ENCODE results near the gene INHBE.

Gene INHBE

DNA sequence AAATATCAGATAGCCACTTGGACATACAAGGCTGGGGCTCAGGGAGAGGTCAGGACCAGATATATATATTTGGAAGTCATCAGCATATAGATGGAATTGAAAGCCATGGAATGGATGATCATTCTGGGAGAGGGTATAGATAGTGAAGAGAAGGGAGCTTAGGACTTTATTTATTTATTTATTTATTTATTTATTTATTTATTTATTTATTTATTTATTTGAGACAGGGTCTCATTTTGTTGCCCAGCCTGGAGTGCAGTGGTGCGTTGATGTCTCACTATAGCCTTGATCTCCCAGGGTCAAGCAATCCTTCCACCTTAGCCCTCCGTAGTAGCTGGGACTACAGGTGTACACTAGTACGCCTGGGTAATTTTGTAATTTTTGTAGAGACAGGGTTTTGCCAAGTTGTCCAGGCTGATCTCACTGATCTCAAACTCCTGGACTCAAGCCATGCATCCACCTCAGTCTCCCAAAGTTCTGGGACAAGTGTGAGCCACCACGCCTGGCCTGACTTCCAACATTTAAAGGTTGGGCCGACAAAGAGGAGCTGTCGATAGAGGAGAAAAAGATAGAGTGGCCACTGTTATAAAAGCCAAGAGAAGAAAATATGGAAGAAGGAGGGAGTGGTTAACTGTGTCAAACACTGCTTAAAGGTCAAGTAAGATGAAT lies 8.7 kb upstream of the INHBE start (continued):
- TF ChIP-seq ZNF530 (tag by site-specific recombination; IDR thresholded peaks at IDR 0.05; ENCODE audit: low read depth) (peak; percentile 75; the same call in 1 of the 2 replicates), ZNF610 (tag by site-specific recombination; IDR thresholded peaks at IDR 0.05; ENCODE audit: borderline replicate concordance) (no peak), ZNF19 (tag by site-specific recombination; IDR thresholded peaks at IDR 0.05; ENCODE audit: low read depth) (peak; percentile 70; the same call in 1 of the 2 replicates), ZNF24 (tag by site-specific recombination; IDR thresholded peaks at IDR 0.05) (no peak), ZBTB21 (tag by site-specific recombination; IDR thresholded peaks at IDR 0.05) (peak; percentile 69), ZNF791 (tag by site-specific recombination; IDR thresholded peaks at IDR 0.05) (peak; percentile 74; the same call in 1 of the 2 replicates), ZNF292 (tag by site-specific recombination; IDR thresholded peaks at IDR 0.05; ENCODE audit: borderline replicate concordance, low read depth) (peak; percentile 66; the same call in 1 of the 2 replicates), MYNN (tag by site-specific recombination; IDR thresholded peaks at IDR 0.05; ENCODE audit: borderline replicate concordance) (peak; percentile 18; the same call in 1 of the 2 replicates), BCL11B (tag by site-specific recombination; IDR thresholded peaks at IDR 0.05; ENCODE audit: low read depth) (0 out of 2 replicates have a peak, but pooled peaks have one; percentile 43), ZNF23 (tag by site-specific recombination; IDR thresholded peaks at IDR 0.05; ENCODE audit: borderline replicate concordance) (0 out of 2 replicates have a peak, but pooled peaks have one; percentile 8), ZNF266 (tag by site-specific recombination; IDR thresholded peaks at IDR 0.05; ENCODE audit: low read depth) (peak; percentile 81; the same call in 1 of the 2 replicates), RBAK (tag by site-specific recombination; IDR thresholded peaks at IDR 0.05) (no peak), PRDM1 (tag by site-specific recombination; IDR thresholded peaks at IDR 0.05) (no peak), ZNF629 (tag by site-specific recombination; IDR thresholded peaks at IDR 0.05) (peak; percentile 40; the same call in 1 of the 2 replicates), ZNF239 (tag by site-specific recombination; IDR thresholded peaks at IDR 0.05) (no peak), ZBTB1 (tag by site-specific recombination; IDR thresholded peaks at IDR 0.05) (0 out of 2 replicates have a peak, but pooled peaks have one; percentile 36), ZNF112 (tag by site-specific recombination; IDR thresholded peaks at IDR 0.05) (no peak), ZNF514 (tag by site-specific recombination; IDR thresholded peaks at IDR 0.05) (0 out of 2 replicates have a peak, but pooled peaks have one; percentile 69), YY1 (tag by site-specific recombination; IDR thresholded peaks at IDR 0.05) (no peak), MZF1 (tag by site-specific recombination; IDR thresholded peaks at IDR 0.05; ENCODE audit: borderline replicate concordance) (peak; percentile 49; the same call in 1 of the 2 replicates), ZNF658 (tag by site-specific recombination; IDR thresholded peaks at IDR 0.05) (no peak), ZNF585B (tag by site-specific recombination; IDR thresholded peaks at IDR 0.05) (no peak), ZNF350 (tag by site-specific recombination; IDR thresholded peaks at IDR 0.05) (no peak)
- TF ChIP-seq, protein P1, sequence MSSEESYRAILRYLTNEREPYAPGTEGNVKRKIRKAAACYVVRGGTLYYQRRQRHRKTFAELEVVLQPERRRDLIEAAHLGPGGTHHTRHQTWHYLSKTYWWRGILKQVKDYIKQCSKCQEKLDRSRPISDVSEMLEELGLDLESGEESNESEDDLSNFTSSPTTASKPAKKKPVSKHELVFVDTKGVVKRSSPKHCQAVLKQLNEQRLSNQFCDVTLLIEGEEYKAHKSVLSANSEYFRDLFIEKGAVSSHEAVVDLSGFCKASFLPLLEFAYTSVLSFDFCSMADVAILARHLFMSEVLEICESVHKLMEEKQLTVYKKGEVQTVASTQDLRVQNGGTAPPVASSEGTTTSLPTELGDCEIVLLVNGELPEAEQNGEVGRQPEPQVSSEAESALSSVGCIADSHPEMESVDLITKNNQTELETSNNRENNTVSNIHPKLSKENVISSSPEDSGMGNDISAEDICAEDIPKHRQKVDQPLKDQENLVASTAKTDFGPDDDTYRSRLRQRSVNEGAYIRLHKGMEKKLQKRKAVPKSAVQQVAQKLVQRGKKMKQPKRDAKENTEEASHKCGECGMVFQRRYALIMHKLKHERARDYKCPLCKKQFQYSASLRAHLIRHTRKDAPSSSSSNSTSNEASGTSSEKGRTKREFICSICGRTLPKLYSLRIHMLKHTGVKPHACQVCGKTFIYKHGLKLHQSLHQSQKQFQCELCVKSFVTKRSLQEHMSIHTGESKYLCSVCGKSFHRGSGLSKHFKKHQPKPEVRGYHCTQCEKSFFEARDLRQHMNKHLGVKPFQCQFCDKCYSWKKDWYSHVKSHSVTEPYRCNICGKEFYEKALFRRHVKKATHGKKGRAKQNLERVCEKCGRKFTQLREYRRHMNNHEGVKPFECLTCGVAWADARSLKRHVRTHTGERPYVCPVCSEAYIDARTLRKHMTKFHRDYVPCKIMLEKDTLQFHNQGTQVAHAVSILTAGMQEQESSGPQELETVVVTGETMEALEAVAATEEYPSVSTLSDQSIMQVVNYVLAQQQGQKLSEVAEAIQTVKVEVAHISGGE (tag by site-specific recombination; conservative IDR thresholded peaks at IDR 0.05; ENCODE audit: low read depth) = peak; percentile 84
- TF ChIP-seq, protein P2, sequence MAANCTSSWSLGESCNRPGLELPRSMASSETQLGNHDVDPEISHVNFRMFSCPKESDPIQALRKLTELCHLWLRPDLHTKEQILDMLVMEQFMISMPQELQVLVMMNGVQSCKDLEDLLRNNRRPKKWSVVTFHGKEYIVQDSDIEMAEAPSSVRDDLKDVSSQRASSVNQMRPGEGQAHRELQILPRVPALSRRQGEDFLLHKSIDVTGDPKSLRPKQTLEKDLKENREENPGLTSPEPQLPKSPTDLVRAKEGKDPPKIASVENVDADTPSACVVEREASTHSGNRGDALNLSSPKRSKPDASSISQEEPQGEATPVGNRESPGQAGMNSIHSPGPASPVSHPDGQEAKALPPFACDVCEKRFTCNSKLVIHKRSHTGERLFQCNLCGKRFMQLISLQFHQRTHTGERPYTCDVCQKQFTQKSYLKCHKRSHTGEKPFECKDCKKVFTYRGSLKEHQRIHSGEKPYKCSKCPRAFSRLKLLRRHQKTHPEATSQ (tag by site-specific recombination; IDR thresholded peaks at IDR 0.05) = no peak
- TF ChIP-seq, protein P3, sequence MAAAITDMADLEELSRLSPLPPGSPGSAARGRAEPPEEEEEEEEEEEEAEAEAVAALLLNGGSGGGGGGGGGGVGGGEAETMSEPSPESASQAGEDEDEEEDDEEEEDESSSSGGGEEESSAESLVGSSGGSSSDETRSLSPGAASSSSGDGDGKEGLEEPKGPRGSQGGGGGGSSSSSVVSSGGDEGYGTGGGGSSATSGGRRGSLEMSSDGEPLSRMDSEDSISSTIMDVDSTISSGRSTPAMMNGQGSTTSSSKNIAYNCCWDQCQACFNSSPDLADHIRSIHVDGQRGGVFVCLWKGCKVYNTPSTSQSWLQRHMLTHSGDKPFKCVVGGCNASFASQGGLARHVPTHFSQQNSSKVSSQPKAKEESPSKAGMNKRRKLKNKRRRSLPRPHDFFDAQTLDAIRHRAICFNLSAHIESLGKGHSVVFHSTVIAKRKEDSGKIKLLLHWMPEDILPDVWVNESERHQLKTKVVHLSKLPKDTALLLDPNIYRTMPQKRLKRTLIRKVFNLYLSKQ (tag by site-specific recombination; IDR thresholded peaks at IDR 0.05; ENCODE audit: borderline replicate concordance) = peak; percentile 76; the same call in 1 of the 2 replicates
- TF ChIP-seq, protein P4, sequence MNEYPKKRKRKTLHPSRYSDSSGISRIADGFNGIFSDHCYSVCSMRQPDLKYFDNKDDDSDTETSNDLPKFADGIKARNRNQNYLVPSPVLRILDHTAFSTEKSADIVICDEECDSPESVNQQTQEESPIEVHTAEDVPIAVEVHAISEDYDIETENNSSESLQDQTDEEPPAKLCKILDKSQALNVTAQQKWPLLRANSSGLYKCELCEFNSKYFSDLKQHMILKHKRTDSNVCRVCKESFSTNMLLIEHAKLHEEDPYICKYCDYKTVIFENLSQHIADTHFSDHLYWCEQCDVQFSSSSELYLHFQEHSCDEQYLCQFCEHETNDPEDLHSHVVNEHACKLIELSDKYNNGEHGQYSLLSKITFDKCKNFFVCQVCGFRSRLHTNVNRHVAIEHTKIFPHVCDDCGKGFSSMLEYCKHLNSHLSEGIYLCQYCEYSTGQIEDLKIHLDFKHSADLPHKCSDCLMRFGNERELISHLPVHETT (tag by site-specific recombination; IDR thresholded peaks at IDR 0.05) = peak; percentile 64; the same call in 1 of the 2 replicates
- TF ChIP-seq, protein P5, sequence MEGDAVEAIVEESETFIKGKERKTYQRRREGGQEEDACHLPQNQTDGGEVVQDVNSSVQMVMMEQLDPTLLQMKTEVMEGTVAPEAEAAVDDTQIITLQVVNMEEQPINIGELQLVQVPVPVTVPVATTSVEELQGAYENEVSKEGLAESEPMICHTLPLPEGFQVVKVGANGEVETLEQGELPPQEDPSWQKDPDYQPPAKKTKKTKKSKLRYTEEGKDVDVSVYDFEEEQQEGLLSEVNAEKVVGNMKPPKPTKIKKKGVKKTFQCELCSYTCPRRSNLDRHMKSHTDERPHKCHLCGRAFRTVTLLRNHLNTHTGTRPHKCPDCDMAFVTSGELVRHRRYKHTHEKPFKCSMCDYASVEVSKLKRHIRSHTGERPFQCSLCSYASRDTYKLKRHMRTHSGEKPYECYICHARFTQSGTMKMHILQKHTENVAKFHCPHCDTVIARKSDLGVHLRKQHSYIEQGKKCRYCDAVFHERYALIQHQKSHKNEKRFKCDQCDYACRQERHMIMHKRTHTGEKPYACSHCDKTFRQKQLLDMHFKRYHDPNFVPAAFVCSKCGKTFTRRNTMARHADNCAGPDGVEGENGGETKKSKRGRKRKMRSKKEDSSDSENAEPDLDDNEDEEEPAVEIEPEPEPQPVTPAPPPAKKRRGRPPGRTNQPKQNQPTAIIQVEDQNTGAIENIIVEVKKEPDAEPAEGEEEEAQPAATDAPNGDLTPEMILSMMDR (tag by site-specific recombination; IDR thresholded peaks at IDR 0.05) = no peak
- TF ChIP-seq, protein P6, sequence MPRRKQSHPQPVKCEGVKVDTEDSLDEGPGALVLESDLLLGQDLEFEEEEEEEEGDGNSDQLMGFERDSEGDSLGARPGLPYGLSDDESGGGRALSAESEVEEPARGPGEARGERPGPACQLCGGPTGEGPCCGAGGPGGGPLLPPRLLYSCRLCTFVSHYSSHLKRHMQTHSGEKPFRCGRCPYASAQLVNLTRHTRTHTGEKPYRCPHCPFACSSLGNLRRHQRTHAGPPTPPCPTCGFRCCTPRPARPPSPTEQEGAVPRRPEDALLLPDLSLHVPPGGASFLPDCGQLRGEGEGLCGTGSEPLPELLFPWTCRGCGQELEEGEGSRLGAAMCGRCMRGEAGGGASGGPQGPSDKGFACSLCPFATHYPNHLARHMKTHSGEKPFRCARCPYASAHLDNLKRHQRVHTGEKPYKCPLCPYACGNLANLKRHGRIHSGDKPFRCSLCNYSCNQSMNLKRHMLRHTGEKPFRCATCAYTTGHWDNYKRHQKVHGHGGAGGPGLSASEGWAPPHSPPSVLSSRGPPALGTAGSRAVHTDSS (tag by site-specific recombination; IDR thresholded peaks at IDR 0.05) = no peak

All from HEK293 (cell line).